ENCODE results near the gene FUT3. TPM values are rescaled to one million over a fixed set of nuclear protein-coding genes. Genes with fewer than 3 reads are reported as not detected.

Gene FUT3
- total RNA-seq, 1 experiment from 2014 or later, result not detected

- H3K56ac ChIP-seq (ENCODE audit: insufficient read length, low read depth, low read length), result no peak within 1 kb of the TSS
- Mint-ChIP-seq H3K36me3 (ENCODE audit: insufficient read depth in 1 of 3, low read depth in 3 of 3) (peaks cover 0 to 4% (median 0%) of the 10 kb centered on the region in 3 experiments; a peak in 2 of 7 replicates), H3K27ac (peak within 1 kb of the TSS in 1 of 3 experiments; percentile 89; a peak in 2 of 7 replicates), H3K27me3 (ENCODE audit: low read depth) (peaks cover 47% of the 10 kb centered on the region), H3K9me3 (peaks cover 0 to 4% of the 10 kb centered on the region in 2 experiments; a peak in 3 of 5 replicates), H3K4me1 (peaks cover 16 to 30% of the 10 kb centered on the region in 2 experiments), H3K4me3 (peak within 1 kb of the TSS; percentile 65 to 84)
- no peak within 1 kb of the TSS for H2BK20ac ChIP-seq (ENCODE audit: low read depth, low read length, poor library complexity, severe bottlenecking)
- no peak within 1 kb of the TSS for H4K5ac ChIP-seq (ENCODE audit: insufficient read length, low read depth, low read length)
- H3K23ac ChIP-seq (ENCODE audit: insufficient read length, low read depth, low read length), result no peak within 1 kb of the TSS
- no peak within 1 kb of the TSS for H3K27ac ChIP-seq (ENCODE audit: insufficient read length, low read depth, low read length)
- no peak within 1 kb of the TSS for H2BK5ac ChIP-seq (ENCODE audit: insufficient read length, low read length)
- no peak within 1 kb of the TSS for H3K4ac ChIP-seq (ENCODE audit: low read depth, low read length)
- no CpG with 5 or more reads among the region's 107 CpGs for WGBS (ENCODE audit: extremely low coverage, insufficient read length, low lambda C conversion rate)
- DNase-seq, result peak; percentile 67
- H2BK120ac ChIP-seq (ENCODE audit: low read depth, low read length, poor library complexity, severe bottlenecking), result no peak within 1 kb of the TSS
- no peaks in the 10 kb centered on the region for H4K20me1 ChIP-seq (ENCODE audit: control insufficient read depth, insufficient read depth, insufficient read length)
- no peaks in the 10 kb centered on the region for H3K4me1 ChIP-seq (ENCODE audit: insufficient read depth, low read length)
- no peak within 1 kb of the TSS for H3K9ac ChIP-seq (ENCODE audit: extremely low read depth, insufficient read length, low read length)
- H3K79me2 ChIP-seq (ENCODE audit: insufficient read depth, low read length), result no peaks in the 10 kb centered on the region
- H2AFZ ChIP-seq (ENCODE audit: low read length), result no peak within 1 kb of the TSS
- H3K23me2 ChIP-seq (ENCODE audit: insufficient read length, low read depth, low read length, poor library complexity, severe bottlenecking), result peaks cover 6% of the 10 kb centered on the region
- H2BK15ac ChIP-seq (ENCODE audit: low read depth, low read length), result no peak within 1 kb of the TSS
- H4K91ac ChIP-seq (ENCODE audit: insufficient read length, low read depth, low read length), result no peak within 1 kb of the TSS
- no peak for TF ChIP-seq CTCF (conservative IDR thresholded peaks at IDR 0.05)
- no peaks in the 10 kb centered on the region for H3K9me3 ChIP-seq (ENCODE audit: control insufficient read depth, low read depth, low read length)
- H2AK5ac ChIP-seq (ENCODE audit: insufficient read length, low read length), result no peak within 1 kb of the TSS
- peak within 1 kb of the TSS; percentile 31 for H3K4me2 ChIP-seq (ENCODE audit: insufficient read depth, insufficient read length, low read length)
- no peak within 1 kb of the TSS for H4K8ac ChIP-seq (replicated peaks; ENCODE audit: insufficient read length, low read depth, low read length)
- no peaks in the 10 kb centered on the region; the same call in 1 of the 2 replicates for H3K27me3 ChIP-seq (ENCODE audit: insufficient read depth, low read length)
- no peak within 1 kb of the TSS for H3K18ac ChIP-seq (ENCODE audit: insufficient read length, low read depth, low read length)
- no peaks in the 10 kb centered on the region for H3K79me1 ChIP-seq (ENCODE audit: insufficient read depth, low read depth, low read length, poor library complexity, severe bottlenecking)
- H3T11ph ChIP-seq (ENCODE audit: low read length), result no peak within 1 kb of the TSS
- no peak within 1 kb of the TSS for H2BK12ac ChIP-seq (ENCODE audit: insufficient read length, low read depth, low read length)
- H3K14ac ChIP-seq (ENCODE audit: insufficient read depth, low read length), result no peak within 1 kb of the TSS
Measured at GRCh38 chr19:5804516-5805461, 46.5 kb downstream of the FUT3 start, which contains the start of gene NRTN. Gene NRTN, plus strand, starts transcription at chr19:5805067. Its CDS starts 19,099 bp downstream, at chr19:5824166.

All from H9 (cell line).